ENCODE measurements around the gene GRAMD4.

GRAMD4 gene

GRCh38 chr22:46662226-46662625 is 42.0 kb downstream of the GRAMD4 start:
- TF ChIP-seq CTCF (conservative IDR thresholded peaks at IDR 0.05; ENCODE audit: low read depth, low read length): no peak
- no peak overlapping the region for H3K4me3 ChIP-seq (ENCODE audit: low read length)
- DNase-seq (ENCODE audit: low read depth): no peak

- TF ChIP-seq CTCF (conservative IDR thresholded peaks at IDR 0.05; ENCODE audit: low read depth, low read length): no peak
- H3K4me3 ChIP-seq (ENCODE audit: low read length): no peak overlapping the region
- no peak for DNase-seq (ENCODE audit: low read depth)
These were observed 42.8 kb downstream of the GRAMD4 start for GRCh38 chr22:46663001-46663400.

- H3K4me3 ChIP-seq (ENCODE audit: low read length): no peak overlapping the region
- TF ChIP-seq CTCF (conservative IDR thresholded peaks at IDR 0.05; ENCODE audit: low read depth, low read length): no peak
- no peak for DNase-seq (ENCODE audit: low read depth)
These were observed 43.4 kb downstream of the GRAMD4 start for GRCh38 chr22:46663436-46664100.

- no peak for TF ChIP-seq CTCF (conservative IDR thresholded peaks at IDR 0.05; ENCODE audit: low read depth, low read length)
- H3K4me3 ChIP-seq (ENCODE audit: low read length): no peak overlapping the region
- no peak for DNase-seq (ENCODE audit: low read depth)
These were observed 44.2 kb downstream of the GRAMD4 start for GRCh38 chr22:46664301-46664855.

- TF ChIP-seq CTCF (conservative IDR thresholded peaks at IDR 0.05; ENCODE audit: low read depth, low read length): no peak
- DNase-seq (ENCODE audit: low read depth): no peak
- H3K4me3 ChIP-seq (ENCODE audit: low read length): no peak overlapping the region
These were observed 45.0 kb downstream of the GRAMD4 start for GRCh38 chr22:46665151-46665695.

GRCh38 chr22:46665751-46666280 is 45.6 kb downstream of the GRAMD4 start:
- no peak for TF ChIP-seq CTCF (conservative IDR thresholded peaks at IDR 0.05; ENCODE audit: low read depth, low read length)
- H3K4me3 ChIP-seq (ENCODE audit: low read length): no peak overlapping the region
- DNase-seq (ENCODE audit: low read depth): no peak

All from retinal pigment epithelial cell (primary cell).